Breast epithelium (tissue), 4 donors: ENCODE measurements around the gene FZD2. TPM values are rescaled to one million over a fixed set of nuclear protein-coding genes. Genes with fewer than 3 reads are reported as not detected.

Experiments
- DNase-seq, 2 donors: peaks; one replicate each; pipeline ENCODE4 v3.0.0-alpha.2; 2019; ENCODE audit warnings: low spot score in 2 of 2
- H3K27ac ChIP-seq, 2 donors: fragments of 200-600 bp; sonication (generic) in 1 of 2; one replicate each; pipeline ENCODE4 v1.5.1; 2016 to 2019; ENCODE audit warnings: mild to moderate bottlenecking in 1 of 2
- H3K27me3 ChIP-seq, 2 donors: fragments of 200-600 bp; sonication (generic) in 1 of 2; one replicate each; pipeline versions ENCODE4 v1.5.1 to v1.6.0; 2017 to 2019; ENCODE audit warnings: control low read depth in 1 of 2, mild to moderate bottlenecking in 1 of 2
- H3K36me3 ChIP-seq: fragments of 200-600 bp; one replicate; pipeline ENCODE4 v1.5.1; 2019
- H3K4me1 ChIP-seq, 2 donors: fragments of 200-600 bp; sonication (generic); one replicate each; pipeline ENCODE4 v1.5.1; 2016 to 2019; ENCODE audit warnings: control low read depth in 1 of 2
- H3K4me3 ChIP-seq, 3 donors: fragments of 200-600 bp; sonication (generic); 1 replicate in 2 of 3; 2 replicates in 1 of 3; pipeline ENCODE4 v1.5.1; 2016 to 2019; ENCODE audit warnings: mild to moderate bottlenecking in 3 of 3, moderate library complexity in 2 of 3
- H3K9me3 ChIP-seq, 2 donors: fragments of 200-600 bp; sonication (generic) in 1 of 2; one replicate each; pipeline ENCODE4 v1.5.1; 2016 to 2019; ENCODE audit warnings: control low read depth in 1 of 2
- POLR2A ChIP-seq: fragments of 450-650 bp; IDR thresholded peaks from one replicate; pipeline ENCODE4 v1.6.1; 2016; ENCODE audit warnings: antibody characterized with exemption, mild to moderate bottlenecking, moderate library complexity
- POLR2AphosphoS5 ChIP-seq, 3 donors: sonication (generic); formaldehyde crosslinking; IDR thresholded peaks; one replicate each; pipeline ENCODE4 v1.6.1; 2017; ENCODE audit warnings: antibody characterized with exemption in 3 of 3
- intact Hi-C: fragments of 100-400 bp; cut with DNase I; formaldehyde crosslinking; loops from one replicate; pipeline ENCODE4 v1.15.1; 2023; ENCODE audit warnings: low total_unique reads
- total RNA-seq, 3 donors: library from RNA; depleted of rRNA; stranded (reverse); fragments of >200 nt; gene quantifications; one replicate each; pipeline ENCODE4 v1.1.0, GENCODE V29; 2016
- TF ChIP-seq, protein P1 (sequence below), 3 donors: fragments of 450-650 bp; IDR thresholded peaks; one replicate each; pipeline ENCODE4 v1.5.1; 2016 to 2017; ENCODE audit warnings: antibody characterized with exemption in 3 of 3, mild to moderate bottlenecking in 3 of 3, moderate library complexity in 3 of 3

The FZD2 gene
- total RNA-seq, 3 donors from 2014 or later: 1.9 to 3.6 (median 3.0) TPM

DNA sequence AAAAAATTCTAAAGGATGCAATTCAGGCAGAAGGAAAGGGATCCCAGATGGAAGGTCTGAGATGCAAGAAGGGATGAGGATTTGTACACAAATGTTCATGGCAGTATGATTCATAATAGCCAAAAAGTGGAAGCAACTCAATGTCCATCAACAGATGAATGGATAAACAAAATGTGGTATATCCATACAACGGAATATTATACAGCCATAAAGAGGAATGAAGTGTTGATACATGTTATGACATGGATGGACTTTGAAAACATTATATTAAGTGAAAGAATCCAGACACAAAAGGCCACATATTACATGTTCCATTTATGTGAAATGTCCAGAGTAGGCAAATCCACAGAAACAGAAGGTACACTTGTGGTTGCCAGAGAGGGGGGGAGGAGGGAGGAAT lies 30.2 kb upstream of the FZD2 start:
- TF ChIP-seq, protein P1, sequence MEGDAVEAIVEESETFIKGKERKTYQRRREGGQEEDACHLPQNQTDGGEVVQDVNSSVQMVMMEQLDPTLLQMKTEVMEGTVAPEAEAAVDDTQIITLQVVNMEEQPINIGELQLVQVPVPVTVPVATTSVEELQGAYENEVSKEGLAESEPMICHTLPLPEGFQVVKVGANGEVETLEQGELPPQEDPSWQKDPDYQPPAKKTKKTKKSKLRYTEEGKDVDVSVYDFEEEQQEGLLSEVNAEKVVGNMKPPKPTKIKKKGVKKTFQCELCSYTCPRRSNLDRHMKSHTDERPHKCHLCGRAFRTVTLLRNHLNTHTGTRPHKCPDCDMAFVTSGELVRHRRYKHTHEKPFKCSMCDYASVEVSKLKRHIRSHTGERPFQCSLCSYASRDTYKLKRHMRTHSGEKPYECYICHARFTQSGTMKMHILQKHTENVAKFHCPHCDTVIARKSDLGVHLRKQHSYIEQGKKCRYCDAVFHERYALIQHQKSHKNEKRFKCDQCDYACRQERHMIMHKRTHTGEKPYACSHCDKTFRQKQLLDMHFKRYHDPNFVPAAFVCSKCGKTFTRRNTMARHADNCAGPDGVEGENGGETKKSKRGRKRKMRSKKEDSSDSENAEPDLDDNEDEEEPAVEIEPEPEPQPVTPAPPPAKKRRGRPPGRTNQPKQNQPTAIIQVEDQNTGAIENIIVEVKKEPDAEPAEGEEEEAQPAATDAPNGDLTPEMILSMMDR (IDR thresholded peaks at IDR 0.05): no peak
- no peak for TF ChIP-seq POLR2AphosphoS5 (IDR thresholded peaks at IDR 0.05)
- no peak for TF ChIP-seq POLR2A
- peaks cover 0 to 5% of the 10 kb centered on the region in 2 donors for H3K9me3 ChIP-seq
- no peak overlapping the region for H3K4me3 ChIP-seq
- H3K4me1 ChIP-seq: no peaks in the 10 kb centered on the region
- no peaks in the 10 kb centered on the region for H3K36me3 ChIP-seq
- no peaks in the 10 kb centered on the region for H3K27me3 ChIP-seq
- intact Hi-C loops: no loop called here
- no peak for DNase-seq
- H3K27ac ChIP-seq: no peak overlapping the region

DNA sequence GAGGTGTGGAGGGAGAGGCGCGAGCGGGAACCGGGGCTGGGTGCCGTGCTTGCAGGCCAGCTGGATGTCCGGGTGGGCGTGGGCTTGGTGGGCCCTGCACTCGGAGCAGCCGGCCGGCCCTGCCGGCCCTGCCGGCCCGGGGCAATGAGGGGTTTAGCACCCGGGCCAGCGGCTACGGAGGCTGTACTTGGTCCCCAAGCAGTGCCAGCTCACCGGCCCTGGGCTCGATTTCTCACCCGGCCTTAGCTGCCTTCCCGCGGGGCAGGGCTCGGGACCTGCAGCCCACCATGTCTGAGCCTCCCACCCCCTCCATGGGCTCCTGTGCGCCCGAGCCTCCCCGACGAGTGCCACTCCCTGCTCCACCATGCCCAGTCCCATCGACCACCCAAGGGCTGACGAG lies 29.3 kb upstream of the FZD2 start:
- H3K36me3 ChIP-seq: no peaks in the 10 kb centered on the region
- H3K4me3 ChIP-seq: no peak overlapping the region
- TF ChIP-seq, protein P1 (IDR thresholded peaks at IDR 0.05): no peak
- no peak for TF ChIP-seq POLR2A
- TF ChIP-seq POLR2AphosphoS5 (IDR thresholded peaks at IDR 0.05): no peak
- H3K27me3 ChIP-seq: no peaks in the 10 kb centered on the region
- H3K4me1 ChIP-seq: no peaks in the 10 kb centered on the region
- DNase-seq: no peak
- intact Hi-C loops: no loop called here
- H3K27ac ChIP-seq: no peak overlapping the region
- H3K9me3 ChIP-seq: peaks cover 0 to 5% of the 10 kb centered on the region in 2 donors

DNA sequence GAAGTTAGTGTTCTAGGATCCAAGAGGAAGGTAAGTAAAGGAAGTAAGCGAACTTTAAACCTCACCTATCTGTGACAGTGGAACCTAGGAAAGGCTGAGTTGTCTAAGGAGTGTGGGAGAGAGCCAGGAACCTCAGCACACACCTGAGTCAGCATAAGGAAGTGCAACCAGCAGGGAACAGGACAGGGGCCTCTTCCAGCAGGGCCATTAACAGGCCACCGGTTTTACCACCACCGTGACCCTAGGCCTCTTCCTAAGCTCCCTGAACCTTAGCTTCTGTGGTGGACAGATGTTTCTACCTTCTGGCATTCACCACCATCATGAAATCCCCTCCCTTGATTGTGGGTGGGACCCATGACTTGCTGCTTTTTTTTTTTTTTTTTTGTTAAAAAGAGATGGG lies 27.4 kb upstream of the FZD2 start:
- no peaks in the 10 kb centered on the region for H3K27me3 ChIP-seq
- H3K27ac ChIP-seq: no peak overlapping the region
- peaks cover 0 to 5% of the 10 kb centered on the region in 2 donors for H3K9me3 ChIP-seq
- H3K4me3 ChIP-seq: no peak overlapping the region
- intact Hi-C loops: loop anchor here (5.0 kb wide), 1 partner anchor 107 kb away; no protein-coding TSS in a partner anchor
- no peak for DNase-seq
- TF ChIP-seq POLR2AphosphoS5 (IDR thresholded peaks at IDR 0.05) (no peak), POLR2A (no peak)
- TF ChIP-seq, protein P1 (IDR thresholded peaks at IDR 0.05): no peak
- H3K36me3 ChIP-seq: no peaks in the 10 kb centered on the region
- H3K4me1 ChIP-seq: no peaks in the 10 kb centered on the region

DNA sequence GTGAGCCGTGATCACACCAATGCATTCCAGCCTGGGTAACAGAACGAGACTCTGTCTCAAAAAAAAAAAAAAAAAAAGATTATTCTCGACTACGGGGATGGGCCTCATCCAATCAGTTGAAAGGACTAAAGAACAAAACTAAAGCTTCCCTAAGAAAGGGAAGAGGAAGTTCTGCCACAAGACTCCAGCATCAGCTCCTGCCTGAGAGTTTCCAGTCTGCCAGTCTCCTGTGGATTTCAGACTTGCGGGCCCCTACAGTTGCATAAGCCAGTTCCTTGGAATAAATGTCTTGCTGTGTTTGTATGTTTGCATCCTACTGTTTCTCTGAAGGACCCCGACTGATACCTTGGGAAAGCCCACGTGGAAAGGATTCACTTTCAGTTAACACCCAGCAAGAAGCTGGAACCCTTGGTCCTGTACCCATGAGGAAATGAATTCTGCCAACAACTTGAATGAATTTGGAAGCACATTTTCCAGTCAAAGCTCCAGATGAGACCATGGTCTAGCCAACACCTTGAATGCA lies 26.3 kb upstream of the FZD2 start:
- Histone ChIP-seq H3K9me3 (peaks cover 0 to 5% of the 10 kb centered on the region in 2 donors), H3K27me3 (no peaks in the 10 kb centered on the region), H3K27ac (no peak overlapping the region), H3K4me1 (no peaks in the 10 kb centered on the region), H3K36me3 (no peaks in the 10 kb centered on the region), H3K4me3 (no peak overlapping the region)
- TF ChIP-seq, protein P1 (IDR thresholded peaks at IDR 0.05): no peak
- TF ChIP-seq POLR2A (no peak), POLR2AphosphoS5 (IDR thresholded peaks at IDR 0.05) (no peak)
- DNase-seq: no peak
- intact Hi-C loops: loop anchor here (5.0 kb wide), 1 partner anchor 106 kb away; no protein-coding TSS in a partner anchor

DNA sequence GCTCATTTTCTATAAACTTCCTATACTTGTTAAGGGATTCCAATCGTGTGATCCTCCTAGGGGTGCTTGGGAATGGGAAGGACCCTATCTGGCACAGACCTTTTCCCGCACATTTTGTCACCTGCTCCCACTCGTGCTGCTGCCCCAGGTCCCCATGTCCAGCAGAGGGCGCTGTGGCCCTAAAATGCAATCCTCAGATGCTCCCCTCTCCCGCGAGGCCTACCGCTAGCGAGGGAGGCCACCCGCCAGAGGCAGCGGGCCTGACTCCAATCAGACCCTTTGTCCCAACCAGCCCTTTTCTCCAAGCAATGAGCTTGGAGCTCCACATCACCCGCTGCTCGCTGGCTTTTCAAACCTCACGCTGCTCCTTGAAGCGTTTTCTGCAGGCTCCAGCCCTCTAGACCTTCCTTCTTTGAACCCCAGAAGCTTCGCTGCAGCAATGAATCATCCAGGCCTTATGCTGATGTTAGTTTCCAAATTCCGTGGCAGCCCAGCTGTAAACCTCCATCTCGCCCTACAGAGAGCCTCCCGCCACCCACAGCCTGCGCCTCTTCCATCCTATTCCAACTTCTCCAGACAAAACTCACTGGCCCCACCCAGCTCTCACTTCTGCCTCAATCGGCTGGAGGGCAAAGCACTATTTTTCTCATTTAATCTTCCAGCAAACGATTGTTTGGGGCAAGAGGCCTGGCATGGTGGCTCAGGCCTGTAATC lies 23.6 kb upstream of the FZD2 start:
- no peaks in the 10 kb centered on the region for H3K36me3 ChIP-seq
- DNase-seq: peak; percentile 66 to 85
- H3K4me1 ChIP-seq: no peaks in the 10 kb centered on the region
- no peaks in the 10 kb centered on the region for H3K9me3 ChIP-seq
- peak overlapping the region in 2 of 3 donors; percentile 3 to 45 for H3K4me3 ChIP-seq
- no peaks in the 10 kb centered on the region for H3K27me3 ChIP-seq
- no peak for TF ChIP-seq POLR2A
- TF ChIP-seq, protein P1 (IDR thresholded peaks at IDR 0.05): peak; percentile 82 to 92 (median 86)
- peak in 1 of 3 donors; percentile 17 for TF ChIP-seq POLR2AphosphoS5 (IDR thresholded peaks at IDR 0.05)
- intact Hi-C loops: loop anchor here (5.0 kb wide), 1 partner anchor 104 kb away; no protein-coding TSS in a partner anchor
- H3K27ac ChIP-seq: peak overlapping the region in 1 of 2 donors; percentile 61
